ENCODE data around the gene F8. TPM values are rescaled to one million over a fixed set of nuclear protein-coding genes. Genes with fewer than 3 reads are reported as not detected.
"Not testable (repeated sequence)": the region's sequence is repeated elsewhere in the genome, so short reads cannot be mapped to it uniquely, and the experiment has no call there.

The F8 gene
- total and polyA plus RNA-seq, 2 donors from 2014 or later = 15.1 to 41.3 TPM

GRCh38 chrX:154886069-154886788 lies 136.3 kb downstream of the F8 start, which contains the start of gene F8A1:
TSS of gene F8A1 (plus strand) at chrX:154886355. CDS start at chrX:154886375, 20 bp downstream.
- H3K9ac ChIP-seq (ENCODE audit: low read length in 3 of 3); intact Hi-C loops (cut with DNase I); FAIRE-seq; H3K36me3 ChIP-seq (ENCODE audit: control insufficient read depth in 2 of 3, insufficient read depth in 3 of 3, low read length in 3 of 3); H3K4me1 ChIP-seq (ENCODE audit: control insufficient read depth in 2 of 3, insufficient read depth in 2 of 3, low read depth in 1 of 3, low read length in 3 of 3); H3K27me3 ChIP-seq (ENCODE audit: control insufficient read depth, insufficient read depth, low read length); H3K27ac ChIP-seq (ENCODE audit: low read depth in 2 of 2, low read length in 2 of 2); H3K9me3 ChIP-seq (ENCODE audit: control insufficient read depth in 2 of 3, insufficient read depth in 1 of 3, low read length in 3 of 3): not testable (repeated sequence)
- H3K4me3 ChIP-seq (ENCODE audit: low read length in 3 of 3) = peak within 1 kb of the TSS in 1 of 3 donors; percentile 35
- DNase-seq = peak in 1 of 5 donors; percentile 72

GRCh38 chrX:154885549-154885948 lies 137.0 kb downstream of the F8 start:
- H3K9me3 ChIP-seq (ENCODE audit: control insufficient read depth in 2 of 3, insufficient read depth in 1 of 3, low read length in 3 of 3); H3K27me3 ChIP-seq (ENCODE audit: control insufficient read depth, insufficient read depth, low read length); H3K4me1 ChIP-seq (ENCODE audit: control insufficient read depth in 2 of 3, insufficient read depth in 2 of 3, low read depth in 1 of 3, low read length in 3 of 3); DNase-seq; FAIRE-seq; H3K27ac ChIP-seq (ENCODE audit: low read depth in 2 of 2, low read length in 2 of 2); intact Hi-C loops (cut with DNase I); H3K36me3 ChIP-seq (ENCODE audit: control insufficient read depth in 2 of 3, insufficient read depth in 3 of 3, low read length in 3 of 3); H3K4me3 ChIP-seq (ENCODE audit: low read length in 3 of 3); H3K9ac ChIP-seq (ENCODE audit: low read length in 3 of 3): not testable (repeated sequence)

GRCh38 chrX:154885057-154885456 lies 137.5 kb downstream of the F8 start:
- H3K9ac ChIP-seq (ENCODE audit: low read length in 3 of 3); H3K27ac ChIP-seq (ENCODE audit: low read depth in 2 of 2, low read length in 2 of 2); H3K4me1 ChIP-seq (ENCODE audit: control insufficient read depth in 2 of 3, insufficient read depth in 2 of 3, low read depth in 1 of 3, low read length in 3 of 3); intact Hi-C loops (cut with DNase I); H3K36me3 ChIP-seq (ENCODE audit: control insufficient read depth in 2 of 3, insufficient read depth in 3 of 3, low read length in 3 of 3); H3K27me3 ChIP-seq (ENCODE audit: control insufficient read depth, insufficient read depth, low read length); FAIRE-seq; DNase-seq; H3K4me3 ChIP-seq (ENCODE audit: low read length in 3 of 3); H3K9me3 ChIP-seq (ENCODE audit: control insufficient read depth in 2 of 3, insufficient read depth in 1 of 3, low read length in 3 of 3): not testable (repeated sequence)

GRCh38 chrX:154884069-154884468 lies 138.5 kb downstream of the F8 start:
- FAIRE-seq; H3K9me3 ChIP-seq (ENCODE audit: control insufficient read depth in 2 of 3, insufficient read depth in 1 of 3, low read length in 3 of 3); H3K9ac ChIP-seq (ENCODE audit: low read length in 3 of 3); H3K27ac ChIP-seq (ENCODE audit: low read depth in 2 of 2, low read length in 2 of 2); DNase-seq; H3K36me3 ChIP-seq (ENCODE audit: control insufficient read depth in 2 of 3, insufficient read depth in 3 of 3, low read length in 3 of 3); H3K4me3 ChIP-seq (ENCODE audit: low read length in 3 of 3); intact Hi-C loops (cut with DNase I); H3K27me3 ChIP-seq (ENCODE audit: control insufficient read depth, insufficient read depth, low read length); H3K4me1 ChIP-seq (ENCODE audit: control insufficient read depth in 2 of 3, insufficient read depth in 2 of 3, low read depth in 1 of 3, low read length in 3 of 3): not testable (repeated sequence)

GRCh38 chrX:154873329-154873728 lies 149.2 kb downstream of the F8 start:
- FAIRE-seq = no peak
- Histone ChIP-seq H3K4me1 (ENCODE audit: control insufficient read depth in 2 of 3, insufficient read depth in 2 of 3, low read depth in 1 of 3, low read length in 3 of 3) (no peaks in the 10 kb centered on the region), H3K9ac (ENCODE audit: low read length in 3 of 3) (no peak overlapping the region), H3K4me3 (ENCODE audit: low read length in 3 of 3) (no peak overlapping the region), H3K36me3 (ENCODE audit: control insufficient read depth in 2 of 3, insufficient read depth in 3 of 3, low read length in 3 of 3) (no peaks in the 10 kb centered on the region), H3K9me3 (ENCODE audit: control insufficient read depth in 2 of 3, insufficient read depth in 1 of 3, low read length in 3 of 3) (no peaks in the 10 kb centered on the region), H3K27ac (ENCODE audit: low read depth in 2 of 2, low read length in 2 of 2) (no peak overlapping the region), H3K27me3 (ENCODE audit: control insufficient read depth, insufficient read depth, low read length) (no peaks in the 10 kb centered on the region)
- intact Hi-C loops (cut with DNase I) = no loop called here
- TF ChIP-seq CTCF (IDR thresholded peaks at IDR 0.05; ENCODE audit: borderline replicate concordance, extremely low read depth, insufficient read depth) = no peak
- no peak for DNase-seq

GRCh38 chrX:154868522-154868921 lies 154.0 kb downstream of the F8 start:
- H3K27me3 ChIP-seq (ENCODE audit: control insufficient read depth, insufficient read depth, low read length); H3K27ac ChIP-seq (ENCODE audit: low read depth in 2 of 2, low read length in 2 of 2); FAIRE-seq; intact Hi-C loops (cut with DNase I); H3K4me3 ChIP-seq (ENCODE audit: low read length in 3 of 3); H3K36me3 ChIP-seq (ENCODE audit: control insufficient read depth in 2 of 3, insufficient read depth in 3 of 3, low read length in 3 of 3); H3K9me3 ChIP-seq (ENCODE audit: control insufficient read depth in 2 of 3, insufficient read depth in 1 of 3, low read length in 3 of 3); H3K4me1 ChIP-seq (ENCODE audit: control insufficient read depth in 2 of 3, insufficient read depth in 2 of 3, low read depth in 1 of 3, low read length in 3 of 3); H3K9ac ChIP-seq (ENCODE audit: low read length in 3 of 3); DNase-seq: not testable (repeated sequence)

Data from kidney (tissue), 14 donors.